Measurements from ENCODE around the gene ARHGAP18. TPM values are rescaled to one million over a fixed set of nuclear protein-coding genes. Genes with fewer than 3 reads are reported as not detected.

ARHGAP18 gene
- total RNA-seq, 4 donors from 2014 or later, result 9.6 to 16.8 (median 13.9) TPM

DNA sequence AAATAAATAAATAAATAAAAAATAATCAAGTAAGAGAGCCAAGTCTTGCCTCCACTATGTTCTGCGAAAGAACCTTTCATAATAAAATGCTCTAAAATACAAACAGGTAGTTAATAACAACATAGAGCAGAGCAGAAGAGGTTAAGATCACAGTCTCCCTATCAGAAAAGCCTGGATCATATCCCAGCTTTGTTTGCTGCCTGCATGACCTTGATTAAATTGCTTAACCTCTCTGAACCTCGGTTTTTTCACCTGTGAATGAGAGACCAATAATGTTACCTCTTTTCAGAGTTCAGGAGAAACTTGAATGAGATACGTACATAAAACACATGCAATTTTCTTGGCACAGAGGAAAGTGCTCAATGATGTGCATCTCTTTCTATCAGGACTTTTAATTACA lies 44.4 kb downstream of the ARHGAP18 start:
- no peaks in the 10 kb centered on the region for H3K27me3 ChIP-seq
- no peak overlapping the region for H3K27ac ChIP-seq
- no peaks in the 10 kb centered on the region for H3K9me3 ChIP-seq
- peaks cover 0 to 36% (median 2%) of the 10 kb centered on the region in 4 donors for H3K4me1 ChIP-seq
- TF ChIP-seq POLR2A (IDR thresholded peaks at IDR 0.05) (no peak), EP300 (IDR thresholded peaks at IDR 0.05) (no peak)
- TF ChIP-seq, protein P1, sequence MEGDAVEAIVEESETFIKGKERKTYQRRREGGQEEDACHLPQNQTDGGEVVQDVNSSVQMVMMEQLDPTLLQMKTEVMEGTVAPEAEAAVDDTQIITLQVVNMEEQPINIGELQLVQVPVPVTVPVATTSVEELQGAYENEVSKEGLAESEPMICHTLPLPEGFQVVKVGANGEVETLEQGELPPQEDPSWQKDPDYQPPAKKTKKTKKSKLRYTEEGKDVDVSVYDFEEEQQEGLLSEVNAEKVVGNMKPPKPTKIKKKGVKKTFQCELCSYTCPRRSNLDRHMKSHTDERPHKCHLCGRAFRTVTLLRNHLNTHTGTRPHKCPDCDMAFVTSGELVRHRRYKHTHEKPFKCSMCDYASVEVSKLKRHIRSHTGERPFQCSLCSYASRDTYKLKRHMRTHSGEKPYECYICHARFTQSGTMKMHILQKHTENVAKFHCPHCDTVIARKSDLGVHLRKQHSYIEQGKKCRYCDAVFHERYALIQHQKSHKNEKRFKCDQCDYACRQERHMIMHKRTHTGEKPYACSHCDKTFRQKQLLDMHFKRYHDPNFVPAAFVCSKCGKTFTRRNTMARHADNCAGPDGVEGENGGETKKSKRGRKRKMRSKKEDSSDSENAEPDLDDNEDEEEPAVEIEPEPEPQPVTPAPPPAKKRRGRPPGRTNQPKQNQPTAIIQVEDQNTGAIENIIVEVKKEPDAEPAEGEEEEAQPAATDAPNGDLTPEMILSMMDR (IDR thresholded peaks at IDR 0.05), result no peak
- DNase-seq (ENCODE audit: low spot score in 2 of 2), result no peak
- H3K4me3 ChIP-seq, result no peak overlapping the region
- H3K36me3 ChIP-seq, result no peaks in the 10 kb centered on the region
- WGBS, 2 donors, result 79 to 90% methylated on average over 3 of the region's 3 CpGs

DNA sequence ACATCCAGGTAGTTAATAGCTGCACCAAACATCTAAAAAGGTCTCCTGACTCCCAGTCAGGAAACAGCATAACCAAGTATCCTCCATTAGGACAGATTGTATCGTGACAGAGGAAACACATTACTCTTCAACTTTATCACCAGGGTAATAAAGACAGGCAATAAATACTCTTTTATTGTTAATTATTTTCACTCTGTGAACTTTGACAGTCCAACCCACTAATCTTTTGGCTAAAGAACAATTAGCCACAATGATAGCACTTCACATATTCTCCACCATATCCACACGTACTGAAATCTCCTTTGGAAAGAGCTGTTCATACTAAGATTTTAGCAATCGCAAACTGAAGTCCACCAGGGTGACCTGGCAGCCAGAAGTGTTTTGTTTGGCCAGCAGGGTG lies 46.4 kb downstream of the ARHGAP18 start:
- TF ChIP-seq EP300 (IDR thresholded peaks at IDR 0.05), result no peak
- no peak for TF ChIP-seq POLR2A (IDR thresholded peaks at IDR 0.05)
- TF ChIP-seq, protein P1 (IDR thresholded peaks at IDR 0.05), result no peak
- Histone ChIP-seq H3K4me3 (no peak overlapping the region), H3K9me3 (no peaks in the 10 kb centered on the region), H3K4me1 (peaks cover 0 to 39% (median 2%) of the 10 kb centered on the region in 4 donors), H3K27me3 (no peaks in the 10 kb centered on the region), H3K36me3 (no peaks in the 10 kb centered on the region), H3K27ac (no peak overlapping the region)
- no peak for DNase-seq (ENCODE audit: low spot score in 2 of 2)
- 47 to 54% methylated on average over 3 of the region's 3 CpGs for WGBS, 2 donors

DNA sequence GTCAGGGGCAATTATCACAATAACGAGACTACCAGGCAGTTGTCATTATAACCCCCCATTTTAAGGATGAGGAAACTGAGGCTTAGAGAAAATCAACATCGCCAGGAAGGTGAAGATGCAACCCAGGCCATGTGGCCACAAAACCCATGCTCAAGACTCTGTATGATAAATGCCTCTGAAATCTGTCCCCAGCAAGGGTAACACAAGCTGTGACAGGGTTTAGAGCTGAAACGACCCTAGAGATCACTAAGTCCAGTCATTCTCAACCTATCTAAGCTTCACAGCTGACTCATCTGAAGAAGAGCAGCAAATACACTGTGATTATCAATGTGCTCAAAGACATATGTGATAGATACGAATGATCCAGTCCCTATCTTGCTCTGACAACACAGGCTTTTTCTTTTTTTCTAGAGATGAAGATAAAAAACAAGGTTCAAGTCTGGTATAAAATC lies 47.0 kb downstream of the ARHGAP18 start:
- no peak overlapping the region for H3K4me3 ChIP-seq
- TF ChIP-seq EP300 (IDR thresholded peaks at IDR 0.05), result no peak
- TF ChIP-seq, protein P1 (IDR thresholded peaks at IDR 0.05), result no peak
- TF ChIP-seq POLR2A (IDR thresholded peaks at IDR 0.05), result no peak
- DNase-seq (ENCODE audit: low spot score in 2 of 2), result no peak
- H3K27ac ChIP-seq, result no peak overlapping the region
- no peaks in the 10 kb centered on the region for H3K9me3 ChIP-seq
- H3K27me3 ChIP-seq, result no peaks in the 10 kb centered on the region
- H3K4me1 ChIP-seq, result peaks cover 0 to 39% (median 2%) of the 10 kb centered on the region in 4 donors
- WGBS, 2 donors, result 92 to 93% methylated on average over 4 of the region's 4 CpGs
- H3K36me3 ChIP-seq, result no peaks in the 10 kb centered on the region

DNA sequence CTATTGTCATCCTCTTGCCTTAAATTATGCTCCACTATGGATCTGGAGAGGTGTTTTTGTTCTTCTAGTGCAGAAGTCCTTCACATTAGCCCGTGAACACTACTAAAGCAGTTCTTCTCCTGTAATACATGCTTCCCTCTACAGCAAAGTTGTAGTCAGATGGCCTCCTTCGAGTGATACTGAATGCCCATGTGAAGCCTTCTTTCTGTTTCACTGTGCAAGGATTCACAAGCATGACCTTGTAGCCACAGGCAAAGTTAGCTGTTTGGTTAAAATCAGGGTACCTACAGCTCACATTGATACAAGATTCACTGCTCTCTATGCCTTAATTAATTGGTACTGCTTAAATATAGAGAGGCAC lies 47.6 kb downstream of the ARHGAP18 start:
- no peak overlapping the region for H3K27ac ChIP-seq

More for the DNA sequence above, 47.6 kb downstream of the ARHGAP18 start:
- Histone ChIP-seq H3K27me3 (no peaks in the 10 kb centered on the region), H3K36me3 (no peaks in the 10 kb centered on the region), H3K4me1 (peaks cover 0 to 38% (median 2%) of the 10 kb centered on the region in 4 donors), H3K9me3 (no peaks in the 10 kb centered on the region), H3K4me3 (no peak overlapping the region)
- no peak for DNase-seq (ENCODE audit: low spot score in 2 of 2)
- TF ChIP-seq, protein P1 (IDR thresholded peaks at IDR 0.05), result no peak
- TF ChIP-seq EP300 (IDR thresholded peaks at IDR 0.05) (no peak), POLR2A (IDR thresholded peaks at IDR 0.05) (no peak)
- WGBS, 2 donors, result 61 to 78% methylated on average over 2 of the region's 2 CpGs
